NCI-H524 (cell line): ENCODE data around the gene WDFY1.
A peak's percentile ranks its signal among the peaks of the same experiment; 100 is the strongest.
"Not testable (repeated sequence)": the region's sequence is repeated elsewhere in the genome, so short reads cannot be mapped to it uniquely, and the experiment has no call there.

Source experiments
- DNase-seq, 2 experiments: peaks; one replicate each; lab custom pipeline; 2025; lab: John Stamatoyannopoulos, UW

The WDFY1 gene

GRCh38 chr2:223896833-223897311 lies 48.3 kb downstream of the WDFY1 start:
- DNase-seq, result no peak

DNA sequence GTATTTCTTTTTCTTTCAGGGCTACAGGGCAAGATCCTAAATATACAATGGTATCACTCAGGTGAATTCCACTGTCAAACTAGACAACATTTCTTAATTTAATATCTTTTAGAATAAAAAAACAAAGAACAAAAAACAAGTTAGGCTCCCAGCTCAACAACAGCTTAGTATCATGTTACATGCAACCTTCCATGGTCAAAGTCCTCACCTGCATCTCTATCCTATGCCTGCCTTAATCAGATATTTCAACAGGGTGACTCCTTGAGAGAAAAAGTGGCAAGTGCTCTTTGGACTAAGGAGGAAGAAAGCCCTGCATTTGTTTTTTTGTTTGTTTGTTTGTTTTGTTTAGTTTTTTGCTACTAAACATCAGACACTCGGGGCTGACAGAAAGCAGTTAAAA lies 50.2 kb downstream of the WDFY1 start:
- DNase-seq, result peak in 1 of 2 experiments; percentile 1

GRCh38 chr2:223894009-223894408 lies 51.1 kb downstream of the WDFY1 start:
- DNase-seq, result no peak

GRCh38 chr2:223890721-223891120 lies 54.4 kb downstream of the WDFY1 start:
- DNase-seq, result no peak

DNA sequence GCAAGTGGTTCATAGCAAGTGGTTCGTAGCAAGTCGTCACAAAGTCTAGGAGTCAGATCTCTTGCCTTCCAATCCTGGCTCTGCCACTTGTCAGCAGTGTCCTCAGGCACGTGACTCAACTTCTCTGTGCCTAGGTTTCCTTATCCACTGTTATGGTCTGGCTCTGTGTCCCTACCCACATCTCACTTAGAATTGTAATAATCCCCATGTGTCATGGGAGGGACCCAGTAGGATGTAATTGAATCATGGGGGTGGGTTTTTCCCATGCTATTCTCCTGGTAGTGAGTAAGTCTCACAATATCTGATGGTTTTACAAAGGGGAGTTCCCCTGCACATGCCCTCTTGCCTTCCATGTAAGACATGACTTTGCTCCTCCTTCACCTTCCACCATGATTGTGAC lies 55.9 kb downstream of the WDFY1 start:
- no peak for DNase-seq

DNA sequence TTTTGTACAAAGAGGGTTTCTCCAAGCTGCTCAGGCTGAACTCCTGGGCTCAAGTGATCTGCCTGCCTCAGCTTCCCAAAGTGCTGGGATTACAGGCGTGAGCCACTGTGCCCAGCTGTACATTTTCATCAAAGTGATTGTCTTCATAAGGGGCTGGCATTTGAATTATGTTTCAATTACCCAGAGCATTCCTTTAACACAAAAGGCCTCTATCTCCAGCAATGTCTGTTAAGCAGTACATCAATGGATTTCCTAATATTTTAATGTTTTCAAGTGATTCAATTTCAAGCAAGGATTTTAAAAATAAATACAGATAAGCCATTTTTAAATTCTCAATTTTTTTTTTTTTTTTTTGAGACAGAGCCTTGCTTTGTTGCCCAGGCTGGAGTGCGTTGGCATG lies 56.9 kb downstream of the WDFY1 start:
- no peak for DNase-seq

DNA sequence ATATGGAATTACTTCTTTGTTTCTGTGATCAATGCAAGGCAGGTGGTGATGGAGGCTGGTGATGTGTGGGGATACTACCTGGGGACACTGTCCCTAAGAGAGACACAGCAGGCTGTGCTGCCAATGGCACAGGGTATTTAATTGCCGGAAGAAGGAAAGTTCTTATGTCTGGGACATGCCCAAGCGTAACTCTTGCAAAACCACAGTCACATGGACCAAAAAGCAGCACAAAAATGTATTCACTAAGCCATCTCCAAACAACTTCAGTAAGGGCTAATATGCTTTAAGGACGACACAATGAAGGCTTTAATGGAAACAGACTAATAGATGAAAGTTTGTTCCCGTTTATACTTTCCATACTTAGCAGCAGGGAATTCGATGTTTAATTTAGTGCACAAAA lies 58.0 kb downstream of the WDFY1 start:
- DNase-seq, result no peak

- DNase-seq, result no peak
Observed at GRCh38 chr2:223886726-223887125, 58.4 kb downstream of the WDFY1 start.

DNA sequence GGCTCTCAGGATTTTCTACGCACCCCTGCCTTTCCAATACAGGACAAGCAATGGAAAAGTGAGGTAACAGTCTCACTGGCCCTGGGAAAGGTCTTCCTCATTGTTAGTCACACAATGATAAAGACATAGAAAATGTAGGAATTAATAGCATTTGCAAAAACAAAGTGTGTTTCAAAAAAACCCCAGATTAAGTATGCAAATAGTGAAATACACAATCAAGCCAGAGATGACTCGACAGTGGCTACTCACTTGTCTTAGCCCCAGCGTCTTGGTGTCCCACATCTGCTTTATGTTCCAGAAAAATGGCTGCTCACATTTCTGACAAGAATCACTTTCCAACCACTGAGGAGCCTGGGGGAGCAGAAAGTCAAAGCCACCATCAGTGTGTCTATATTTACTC lies 60.7 kb downstream of the WDFY1 start:
- no peak for DNase-seq

DNA sequence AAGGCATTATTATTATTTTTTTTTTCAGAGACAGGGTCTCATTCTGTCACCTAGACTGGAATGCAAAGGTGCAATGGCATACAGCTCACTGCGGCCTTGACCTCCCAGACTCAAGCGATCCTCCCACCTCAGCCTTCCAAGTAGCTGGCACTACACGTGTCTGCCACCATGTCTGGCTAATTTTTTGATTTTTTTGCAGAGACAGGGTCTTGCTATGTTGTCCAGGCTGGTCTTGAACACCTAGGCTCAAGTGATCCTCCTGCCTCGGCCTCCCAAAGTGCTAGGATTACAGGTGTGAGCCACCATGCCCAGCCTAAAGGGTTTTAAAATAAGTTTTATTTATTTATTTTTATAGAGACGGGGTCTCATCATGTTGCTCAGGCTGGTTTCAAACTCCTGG lies 62.4 kb downstream of the WDFY1 start:
- no peak for DNase-seq

- DNase-seq, result no peak
Observed at GRCh38 chr2:223880796-223881195, 64.3 kb downstream of the WDFY1 start.

DNA sequence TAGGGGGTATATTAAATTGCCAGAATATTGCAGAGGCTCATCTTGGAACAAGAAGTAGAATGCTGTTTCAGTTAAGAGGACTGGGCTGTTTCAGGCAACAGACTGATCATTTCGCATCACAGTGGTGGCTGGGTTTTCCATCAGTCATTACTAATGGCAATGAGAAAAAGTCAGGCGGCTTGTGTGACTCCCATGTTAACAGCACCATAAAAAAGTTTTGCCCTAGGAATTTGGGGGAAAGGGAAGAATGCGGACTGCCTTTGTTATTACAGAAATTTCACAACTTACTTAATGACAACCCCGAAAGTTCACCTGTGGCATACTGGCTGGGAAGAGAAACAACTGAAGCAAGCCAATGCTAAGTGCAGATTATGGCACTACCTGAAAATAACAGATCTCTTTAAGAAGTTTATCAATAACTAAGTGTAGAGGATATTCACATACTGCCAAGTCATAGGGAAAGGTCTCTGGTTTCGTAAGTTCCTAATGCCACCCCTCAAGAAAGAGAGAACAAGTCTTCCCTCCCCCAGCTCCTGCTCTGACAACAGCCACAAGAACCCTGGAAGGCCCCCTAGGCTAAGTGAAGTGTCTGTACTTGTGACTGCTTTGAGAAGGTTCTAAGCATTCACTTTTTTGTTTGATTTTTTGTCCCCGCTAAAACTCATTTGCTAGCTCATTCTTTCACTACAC lies 67.3 kb downstream of the WDFY1 start:
- DNase-seq, result no peak

DNA sequence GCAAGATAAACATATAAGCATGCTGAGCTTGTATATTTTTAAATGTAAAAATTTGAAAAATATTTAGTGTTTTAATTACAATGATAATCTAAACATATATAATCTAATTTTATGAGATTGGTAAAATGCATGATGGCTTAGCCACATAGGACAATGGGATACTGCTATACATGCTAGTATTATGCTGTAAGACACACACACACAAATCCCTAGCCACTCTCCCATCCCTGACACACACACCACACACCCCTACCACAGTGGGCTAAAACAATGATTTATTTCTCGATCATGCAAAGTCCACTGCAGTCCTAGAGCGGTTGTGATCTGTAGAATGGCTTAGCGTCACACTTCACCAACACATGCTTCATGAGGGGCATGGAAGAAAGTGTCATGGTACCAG lies 71.5 kb downstream of the WDFY1 start:
- DNase-seq, result no peak

DNA sequence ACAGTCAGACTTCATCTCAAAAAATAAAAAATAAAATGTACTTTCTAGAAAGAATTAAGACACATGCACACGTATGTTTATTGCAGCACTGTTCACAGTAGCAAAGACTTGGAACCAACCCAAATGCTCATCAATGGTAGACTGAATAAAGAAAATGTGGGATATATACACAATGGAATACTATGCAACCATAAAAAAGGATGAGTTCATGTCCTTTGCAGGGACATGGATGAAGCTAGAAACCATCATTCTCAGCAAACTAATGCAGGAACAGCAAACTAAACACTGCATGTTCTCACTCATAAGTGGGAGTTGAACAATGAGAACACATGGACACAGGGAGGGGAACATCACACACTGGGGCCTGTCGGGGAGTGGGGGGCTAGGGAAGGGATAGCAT lies 72.4 kb downstream of the WDFY1 start:
- DNase-seq, result not testable (repeated sequence)

GRCh38 chr2:223871661-223872060 lies 73.5 kb downstream of the WDFY1 start:
- not testable (repeated sequence) for DNase-seq

DNA sequence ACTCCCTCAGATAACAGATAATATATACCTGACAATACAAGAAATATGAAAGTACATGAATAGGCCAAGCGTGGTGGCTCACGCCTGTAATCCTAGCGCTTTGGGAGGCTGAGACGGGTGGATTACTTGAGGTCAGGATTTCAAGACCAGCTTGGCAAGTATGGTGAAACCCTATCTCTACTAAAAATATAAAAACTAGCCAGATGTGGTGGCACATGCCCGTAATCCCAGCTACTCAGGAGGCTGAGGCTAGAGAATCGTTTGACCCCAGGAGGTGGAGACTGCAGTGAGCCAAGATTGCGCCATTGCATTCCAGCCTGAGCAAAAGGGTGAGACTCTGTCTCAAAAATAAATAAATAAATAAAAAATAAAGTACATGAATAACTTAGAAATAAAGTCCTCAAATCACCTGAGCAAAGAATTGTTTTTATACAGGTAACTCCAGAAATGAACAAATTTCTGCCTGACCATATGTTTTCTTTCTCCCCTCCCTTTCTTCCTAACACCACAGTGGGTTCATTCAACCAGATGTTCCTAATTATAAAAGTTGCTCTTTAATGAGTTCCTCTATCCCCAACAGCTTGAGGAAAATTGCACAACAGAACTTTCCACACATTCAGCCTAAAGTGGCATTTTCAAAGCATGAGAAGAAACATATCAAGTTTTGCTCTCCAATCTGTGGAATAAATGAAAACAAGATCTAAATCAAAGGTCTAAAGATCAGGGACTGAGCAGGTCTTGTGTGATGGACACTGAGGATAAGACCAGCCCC lies 74.1 kb downstream of the WDFY1 start:
- DNase-seq, result peak in 1 of 2 experiments; percentile 53

- DNase-seq, result peak; percentile 86 to 96
Observed at GRCh38 chr2:223868005-223868404, 77.1 kb downstream of the WDFY1 start.

- no peak for DNase-seq
Observed at GRCh38 chr2:223865907-223866508, 79.1 kb downstream of the WDFY1 start.

GRCh38 chr2:223865124-223865523 lies 80.0 kb downstream of the WDFY1 start:
- no peak for DNase-seq

DNA sequence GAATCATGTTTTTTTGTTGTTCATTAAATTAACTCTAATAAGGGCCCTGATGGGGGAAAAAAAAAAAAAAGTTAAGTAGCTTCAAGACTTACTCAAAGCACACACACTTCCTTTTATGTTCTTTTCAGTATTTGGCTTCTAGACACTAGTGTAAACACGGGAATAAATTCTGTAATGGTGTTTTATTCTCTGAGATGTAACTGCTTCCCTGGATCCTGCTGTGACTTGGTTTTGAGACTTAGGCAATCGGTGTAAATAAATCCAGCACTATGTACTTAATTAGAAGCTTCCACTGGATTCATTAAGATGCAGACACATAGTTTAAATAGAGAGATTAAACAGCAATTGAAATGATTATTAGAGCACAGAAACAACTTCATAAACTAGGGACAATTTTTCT lies 81.6 kb downstream of the WDFY1 start:
- no peak for DNase-seq

DNA sequence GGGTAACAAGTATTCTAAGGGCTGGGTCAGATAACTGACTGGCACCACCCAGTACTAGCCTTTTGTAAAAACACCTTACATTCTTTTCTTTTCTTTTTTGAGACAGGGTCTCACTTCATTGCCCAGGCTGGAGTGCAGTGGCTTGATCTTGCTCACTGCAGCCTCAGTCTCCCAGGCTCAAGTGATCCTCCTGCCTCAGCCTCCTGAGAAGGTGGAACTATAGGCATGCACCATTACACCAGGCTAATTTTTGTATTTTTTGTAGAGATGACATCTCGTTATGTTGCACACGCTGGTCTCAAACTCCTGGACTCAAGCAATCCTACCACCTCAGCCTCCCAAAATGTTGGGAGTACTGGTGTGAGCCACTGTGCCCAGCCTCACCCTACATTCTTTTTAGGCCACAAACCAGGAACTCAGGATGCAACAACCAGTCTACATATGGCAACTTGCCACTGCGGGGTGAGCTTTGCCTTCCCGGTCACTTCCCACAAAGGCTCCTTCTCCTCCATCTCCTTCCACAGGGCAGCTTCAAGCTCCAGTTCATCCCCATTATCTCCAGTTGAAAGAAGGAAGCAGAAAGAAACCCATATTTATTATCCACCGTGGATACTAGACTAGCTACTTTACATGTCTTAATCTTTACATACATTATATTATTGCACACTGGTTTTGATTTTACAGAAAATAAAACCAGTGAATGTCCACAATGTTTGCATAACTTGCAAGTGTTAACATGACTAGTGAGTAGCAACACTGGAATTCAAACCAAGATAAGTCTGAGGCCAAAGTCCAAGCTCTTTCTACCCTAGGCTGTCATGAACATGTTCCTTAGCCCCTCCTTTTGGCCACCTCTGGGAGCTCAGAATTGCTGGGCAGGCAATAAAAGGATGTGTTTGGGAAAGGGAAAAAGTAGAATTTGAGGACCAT lies 84.1 kb downstream of the WDFY1 start:
- no peak for DNase-seq

DNA sequence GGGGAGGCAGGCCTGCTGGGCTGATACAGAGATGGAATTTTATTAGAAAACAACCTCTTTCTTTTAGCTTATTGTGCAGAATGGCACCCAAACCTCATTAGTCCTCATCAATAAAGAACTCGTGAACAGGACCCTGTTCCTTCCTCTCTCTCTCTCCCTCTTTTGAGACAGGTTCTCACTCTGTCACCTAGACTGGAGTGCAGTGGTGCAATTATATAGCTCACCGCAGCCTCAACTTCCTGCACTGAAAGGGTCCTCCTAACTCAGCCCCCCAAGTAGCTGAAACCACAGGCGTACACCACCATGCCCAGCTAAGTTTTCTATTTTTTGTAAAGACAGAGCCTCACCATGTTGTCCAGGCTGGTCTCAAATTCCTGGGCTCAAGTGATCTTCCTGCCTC lies 86.1 kb downstream of the WDFY1 start:
- DNase-seq, result no peak
